Measurements from ENCODE around the gene RNF181.
"Not testable (repeated sequence)": the region's sequence is repeated elsewhere in the genome, so short reads cannot be mapped to it uniquely, and the experiment has no call there.

Gene RNF181

GRCh38 chr2:85595301-85596025, at the start of gene RNF181:
Gene RNF181, plus strand, starts transcription at chr2:85595745. Its CDS starts 19 bp downstream, at chr2:85595764.
- peak; percentile 94 for DNase-seq

- no peak for DNase-seq
Observed at GRCh38 chr2:85545780-85546240, 49.7 kb upstream of the RNF181 start.

GRCh38 chr2:85547089-85547858, 48.3 kb upstream of the RNF181 start:
- DNase-seq, result no peak

- DNase-seq, result no peak
Observed at GRCh38 chr2:85547859-85548607, 47.5 kb upstream of the RNF181 start.

- no peak for DNase-seq
Observed at GRCh38 chr2:85548608-85548900, 47.0 kb upstream of the RNF181 start.

- DNase-seq, result no peak
Observed at GRCh38 chr2:85549095-85549494, 46.5 kb upstream of the RNF181 start.

GRCh38 chr2:85549826-85550225, 45.7 kb upstream of the RNF181 start:
- DNase-seq, result no peak

- no peak for DNase-seq
Observed at GRCh38 chr2:85550486-85550885, 45.1 kb upstream of the RNF181 start.

- peak; percentile 65 for DNase-seq
Observed at GRCh38 chr2:85551698-85552678, 43.6 kb upstream of the RNF181 start.

- DNase-seq, result no peak
Observed at GRCh38 chr2:85553184-85553583, 42.4 kb upstream of the RNF181 start.

- no peak for DNase-seq
Observed at GRCh38 chr2:85554980-85555612, 40.4 kb upstream of the RNF181 start.

- no peak for DNase-seq
Observed at GRCh38 chr2:85557130-85557529, 38.4 kb upstream of the RNF181 start.

- no peak for DNase-seq
Observed at GRCh38 chr2:85558160-85558559, 37.4 kb upstream of the RNF181 start.

- not testable (repeated sequence) for DNase-seq
Observed at GRCh38 chr2:85560403-85560726, 35.2 kb upstream of the RNF181 start.

- DNase-seq, result no peak
Observed at GRCh38 chr2:85560812-85561279, 34.7 kb upstream of the RNF181 start.

GRCh38 chr2:85561280-85562212, 34.0 kb upstream of the RNF181 start, which contains the start of gene GGCX:
Gene GGCX, minus strand, starts transcription at chr2:85561493. Its CDS starts 65 bp downstream, at chr2:85561428.
- peak; percentile 60 for DNase-seq

- no peak for DNase-seq
Observed at GRCh38 chr2:85564144-85564563, 31.4 kb upstream of the RNF181 start.

GRCh38 chr2:85566265-85566664, 29.3 kb upstream of the RNF181 start:
- no peak for DNase-seq

GRCh38 chr2:85575739-85576138, 19.8 kb upstream of the RNF181 start:
- DNase-seq, result no peak

- no peak for DNase-seq
Observed at GRCh38 chr2:85577063-85577385, 18.5 kb upstream of the RNF181 start.

Measured in NCI-H2029 treated with DMSO at 0.1 percent for 48 hours (cell line).